Activated CD4-positive, CD25-positive, alpha-beta regulatory T cell treated with anti-CD3 and anti-CD28 coated beads, Interleukin-2, amount 50 U/mL, for 72 hours (primary cell): ENCODE results near the gene MMP21.

ENCODE experiments used
- DNase-seq: peaks from one replicate; pipeline ENCODE4 v3.0.0; 2021

The MMP21 gene

DNA sequence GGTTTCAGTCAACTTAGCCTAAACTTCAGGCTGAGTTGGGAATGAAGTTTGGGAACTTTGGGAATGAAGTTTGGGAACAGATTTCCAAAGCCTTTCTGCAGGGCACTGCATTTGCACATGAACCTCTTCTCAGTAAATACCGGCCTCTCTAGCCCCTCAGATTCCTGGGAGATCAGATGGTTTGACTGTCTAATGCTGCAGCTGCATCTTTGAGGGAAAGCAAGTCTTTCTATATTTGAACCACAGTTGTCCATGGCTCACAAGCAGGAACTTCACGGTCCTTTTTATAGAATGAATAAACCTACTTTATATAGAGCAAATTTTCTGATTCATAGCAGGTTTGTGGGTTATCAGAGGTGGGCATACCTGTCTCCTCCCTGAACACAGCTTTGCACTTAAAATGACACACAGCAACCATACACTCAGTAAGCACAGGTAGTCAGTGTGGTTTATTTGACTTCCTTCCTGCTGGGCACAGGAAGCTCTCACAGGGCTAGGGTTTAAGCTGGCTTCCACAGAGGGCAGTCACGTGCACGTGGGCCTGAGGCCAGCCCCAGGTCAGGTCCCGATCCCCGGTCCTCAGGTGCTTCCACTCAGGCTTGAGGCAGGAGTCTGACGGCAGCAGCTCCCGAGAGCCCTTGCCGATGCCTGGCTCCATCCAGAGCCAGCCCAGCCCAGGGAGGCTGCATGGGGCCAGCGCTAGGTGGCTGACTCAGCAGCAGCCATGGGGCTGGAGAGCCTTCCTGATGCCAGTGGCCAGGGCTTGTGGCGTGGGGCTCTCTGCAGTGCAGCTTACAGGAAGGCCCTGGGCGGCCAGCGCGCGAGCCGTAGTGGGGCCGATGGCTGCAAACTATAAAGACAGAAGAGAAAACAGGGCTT, 12.8 kb upstream of the MMP21 start:
- no peak for DNase-seq

DNA sequence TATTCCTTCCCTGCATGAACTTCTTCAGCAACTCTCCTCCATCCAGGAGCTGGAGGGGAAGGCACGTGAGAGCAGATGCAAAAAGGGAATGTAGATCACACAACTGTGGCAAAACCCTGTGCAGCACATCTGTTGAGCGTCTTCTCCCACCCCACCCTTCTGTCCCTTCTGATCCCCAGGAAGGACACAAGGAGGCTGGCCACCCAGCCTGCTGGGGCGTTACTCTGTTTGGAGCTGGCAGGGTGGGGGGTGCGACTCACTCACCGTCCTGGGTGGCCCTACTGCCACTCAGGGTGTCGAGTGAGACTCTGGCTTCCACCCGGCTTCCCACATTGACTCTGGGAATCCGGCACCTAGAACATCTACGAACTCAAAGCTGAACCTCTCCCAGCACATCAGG, 10.2 kb upstream of the MMP21 start:
- DNase-seq: no peak

DNA sequence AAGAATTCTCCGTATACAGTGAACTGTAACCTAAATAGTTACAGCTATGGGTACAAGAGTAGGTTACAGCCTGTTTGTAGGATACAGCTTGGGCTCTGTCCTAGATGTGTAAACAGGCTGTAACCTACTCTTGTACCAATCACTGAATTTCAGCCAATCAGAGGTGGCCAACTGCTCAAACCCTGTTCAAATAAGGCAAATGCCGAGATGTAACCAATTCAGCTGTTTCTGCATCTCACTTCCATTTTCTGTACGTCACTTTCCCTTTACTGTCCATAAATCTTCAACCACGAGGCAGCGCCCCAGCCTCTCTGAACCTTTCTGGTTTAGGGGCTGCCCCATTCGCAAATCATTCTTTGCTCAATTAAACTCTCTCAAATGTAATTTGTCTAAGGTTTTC, 8.3 kb upstream of the MMP21 start:
- DNase-seq: no peak

DNA sequence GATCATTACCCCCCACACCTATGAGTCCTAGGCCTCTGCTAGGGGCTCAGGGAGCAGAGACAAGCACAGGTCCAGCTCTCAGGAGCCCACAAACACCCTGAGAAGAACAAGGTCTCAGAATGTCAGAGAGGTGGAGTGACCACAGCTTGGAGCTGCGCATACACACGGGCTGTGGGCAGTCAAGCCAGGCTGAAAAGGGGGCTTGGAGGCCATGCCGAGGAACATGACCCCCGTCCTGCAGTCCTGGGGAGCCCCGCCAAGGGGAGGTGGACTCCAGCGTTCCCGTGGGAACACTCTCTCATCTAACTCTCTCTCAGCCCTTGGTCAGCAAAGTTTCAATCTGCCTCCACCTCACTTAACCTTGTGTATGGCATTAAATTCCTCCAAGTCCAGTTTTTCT, 7.8 kb upstream of the MMP21 start:
- DNase-seq: no peak

DNA sequence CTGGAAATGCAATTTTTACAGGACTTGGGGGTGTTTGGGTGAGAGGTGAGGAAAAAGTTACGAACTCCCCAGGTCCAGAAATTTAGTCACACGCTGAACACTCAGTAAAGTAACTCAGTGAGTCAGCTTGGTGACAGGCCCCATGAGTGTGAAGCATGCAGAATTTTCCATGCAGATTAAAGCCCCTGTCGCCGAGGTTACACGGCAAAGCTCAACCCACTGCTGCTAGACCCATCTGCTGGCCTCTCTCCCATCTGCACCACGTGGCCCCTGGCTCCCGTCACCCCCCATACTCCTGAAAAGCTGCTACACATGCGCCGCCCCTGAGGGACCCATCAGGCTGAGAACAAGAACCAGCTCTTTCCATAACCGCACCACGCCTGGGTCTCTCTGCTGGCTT, 7.0 kb upstream of the MMP21 start:
- no peak for DNase-seq

DNA sequence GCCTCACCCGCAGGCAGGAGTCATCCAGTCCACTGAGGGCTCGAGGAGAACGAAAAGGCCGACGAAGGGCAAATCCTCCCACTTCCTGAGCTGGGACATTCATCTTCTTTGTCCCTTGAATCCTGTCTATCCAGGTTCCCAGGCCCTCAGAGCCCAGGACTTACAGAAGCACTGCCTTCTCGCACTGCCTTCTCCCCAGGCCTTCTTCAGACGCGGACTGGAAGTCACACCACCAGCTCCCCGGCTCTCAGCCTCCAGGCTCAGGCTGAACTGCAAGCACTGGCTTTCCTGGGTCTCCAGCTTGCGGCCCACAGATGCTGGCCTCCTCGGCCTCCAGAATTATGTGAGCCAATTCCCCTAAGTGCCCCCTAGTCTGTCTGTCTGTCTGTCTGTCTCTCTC, 6.4 kb upstream of the MMP21 start:
- no peak for DNase-seq

DNA sequence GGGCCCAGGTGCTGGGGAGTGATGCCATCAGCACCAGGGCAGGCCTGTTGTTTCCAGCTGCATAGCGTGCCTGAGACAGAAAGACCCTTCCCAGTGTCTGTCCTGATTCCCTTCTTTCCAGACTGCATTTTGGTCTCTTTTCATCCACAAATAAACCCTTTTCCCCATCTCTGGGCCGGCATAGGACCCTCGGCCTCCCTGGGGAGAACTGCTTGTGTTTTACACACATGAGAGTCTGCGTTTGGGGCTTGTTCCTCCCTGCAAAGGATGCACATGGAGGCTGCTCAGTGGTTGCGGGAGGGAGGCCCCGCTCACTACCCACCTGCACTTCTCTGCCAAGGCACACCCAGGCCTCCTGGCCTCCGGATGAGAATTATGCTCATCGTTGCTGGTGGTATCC, 5.8 kb upstream of the MMP21 start:
- no peak for DNase-seq

DNA sequence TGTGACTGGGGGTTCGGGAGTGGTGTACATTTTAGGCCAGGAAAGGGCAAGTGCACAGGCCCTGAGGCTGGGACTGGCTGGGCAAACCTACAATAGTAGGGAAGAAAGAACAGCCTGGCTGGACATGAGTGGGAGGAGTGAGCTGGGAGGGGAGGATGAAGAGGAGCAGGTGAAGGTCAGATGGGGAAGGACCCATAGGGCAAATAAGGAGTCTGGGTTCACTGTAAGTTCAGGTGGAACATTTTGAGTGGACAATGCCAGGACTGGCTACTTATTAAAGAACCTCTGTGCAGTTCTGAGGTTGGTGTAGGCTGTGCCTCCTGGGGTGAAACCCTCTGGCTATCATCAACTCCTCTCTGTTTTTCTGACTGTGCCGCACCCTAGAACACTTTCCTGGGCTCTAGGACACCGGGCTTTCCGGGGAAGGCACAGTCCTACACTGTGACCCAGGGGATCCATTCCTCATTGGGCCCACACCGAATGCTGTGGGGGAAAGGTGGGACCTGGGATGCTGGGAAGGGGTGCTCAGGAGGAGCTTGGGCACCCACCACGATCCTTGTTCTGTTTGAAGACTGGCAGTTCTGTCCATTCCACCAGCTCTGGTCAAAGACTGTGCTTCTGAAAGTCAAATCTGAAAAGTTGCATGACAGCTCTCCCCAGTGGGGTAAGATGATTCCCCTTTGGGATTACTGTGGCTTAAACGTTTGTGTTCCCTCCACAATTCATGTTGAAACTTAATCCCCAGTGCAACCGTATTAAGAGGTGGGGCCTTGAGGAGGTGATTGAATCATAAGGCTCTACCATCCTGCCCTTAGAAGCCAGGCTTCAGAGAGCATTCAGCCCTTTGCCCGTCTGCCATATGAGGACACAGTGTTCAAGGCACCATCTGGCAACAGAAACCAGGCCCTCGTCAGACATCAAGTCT, 4.0 kb upstream of the MMP21 start:
- DNase-seq: no peak

DNA sequence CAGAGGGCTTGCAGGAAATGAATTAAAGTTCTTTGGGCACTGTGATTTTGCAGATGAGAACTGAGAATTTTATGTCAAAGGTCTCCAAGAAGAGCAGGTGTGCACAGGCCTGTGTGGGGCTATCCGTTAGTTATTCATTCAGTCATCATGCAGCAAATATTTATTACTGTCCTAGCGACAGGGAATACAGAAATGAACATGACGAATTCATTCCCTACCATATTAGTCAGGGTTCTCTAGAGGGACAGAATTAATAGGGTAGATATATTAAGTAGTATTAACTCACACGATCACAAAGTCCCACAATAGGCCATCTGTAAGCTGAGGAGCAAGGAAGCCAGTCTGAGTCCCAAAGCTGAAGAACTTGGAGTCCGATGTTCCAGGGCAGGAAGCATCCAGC, 2.9 kb upstream of the MMP21 start:
- no peak for DNase-seq

DNA sequence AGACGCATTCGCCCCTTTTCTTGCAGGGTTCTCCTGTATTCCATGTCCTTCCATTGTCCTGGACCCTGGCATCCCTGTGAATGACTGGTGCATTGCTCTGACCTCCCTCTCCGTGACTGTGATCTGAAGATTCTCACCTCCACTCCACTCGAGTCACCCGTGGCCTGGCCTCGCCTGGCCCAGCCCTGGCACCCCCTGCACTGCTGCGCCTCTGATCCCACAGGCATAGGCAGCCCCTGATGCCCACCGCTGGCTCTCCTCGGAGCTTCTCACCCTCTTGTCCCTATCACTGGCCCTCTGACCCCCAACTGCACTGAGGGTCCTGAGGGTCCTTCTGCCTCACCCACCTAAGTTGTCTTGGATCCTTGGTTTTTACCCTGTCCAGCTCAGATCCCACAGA, 2.2 kb upstream of the MMP21 start:
- DNase-seq: no peak

DNA sequence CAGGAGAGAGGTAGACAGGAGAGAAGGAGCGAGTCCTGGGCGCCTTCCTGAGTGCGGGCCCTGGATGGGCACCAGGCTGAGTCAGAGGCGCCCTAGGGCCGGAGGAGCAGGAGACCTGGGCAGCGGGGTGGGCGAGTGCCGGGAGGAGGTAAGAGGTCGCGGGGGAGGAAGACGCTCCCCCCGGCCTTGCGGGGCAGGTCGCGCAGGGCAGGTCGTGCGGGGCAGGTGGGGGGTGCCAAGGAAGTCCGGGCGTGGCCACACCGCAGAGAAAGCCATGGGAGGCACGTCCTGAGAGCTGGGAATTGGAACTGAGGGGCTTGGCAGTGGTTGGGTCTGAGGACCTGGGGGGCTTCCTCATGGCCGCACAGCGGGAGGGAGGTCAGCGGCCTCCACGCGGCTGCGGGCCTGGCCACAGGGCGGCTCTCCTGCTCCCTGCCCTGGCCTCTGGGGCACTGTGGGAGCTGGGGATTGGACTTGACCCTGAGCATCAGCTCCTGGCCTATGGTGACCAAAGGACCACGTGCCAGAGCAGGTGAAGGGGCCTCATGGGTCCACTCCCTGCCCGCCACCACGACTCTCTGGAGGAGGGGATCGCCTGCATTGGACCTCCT, 935 bp downstream of the MMP21 start:
- DNase-seq: no peak

DNA sequence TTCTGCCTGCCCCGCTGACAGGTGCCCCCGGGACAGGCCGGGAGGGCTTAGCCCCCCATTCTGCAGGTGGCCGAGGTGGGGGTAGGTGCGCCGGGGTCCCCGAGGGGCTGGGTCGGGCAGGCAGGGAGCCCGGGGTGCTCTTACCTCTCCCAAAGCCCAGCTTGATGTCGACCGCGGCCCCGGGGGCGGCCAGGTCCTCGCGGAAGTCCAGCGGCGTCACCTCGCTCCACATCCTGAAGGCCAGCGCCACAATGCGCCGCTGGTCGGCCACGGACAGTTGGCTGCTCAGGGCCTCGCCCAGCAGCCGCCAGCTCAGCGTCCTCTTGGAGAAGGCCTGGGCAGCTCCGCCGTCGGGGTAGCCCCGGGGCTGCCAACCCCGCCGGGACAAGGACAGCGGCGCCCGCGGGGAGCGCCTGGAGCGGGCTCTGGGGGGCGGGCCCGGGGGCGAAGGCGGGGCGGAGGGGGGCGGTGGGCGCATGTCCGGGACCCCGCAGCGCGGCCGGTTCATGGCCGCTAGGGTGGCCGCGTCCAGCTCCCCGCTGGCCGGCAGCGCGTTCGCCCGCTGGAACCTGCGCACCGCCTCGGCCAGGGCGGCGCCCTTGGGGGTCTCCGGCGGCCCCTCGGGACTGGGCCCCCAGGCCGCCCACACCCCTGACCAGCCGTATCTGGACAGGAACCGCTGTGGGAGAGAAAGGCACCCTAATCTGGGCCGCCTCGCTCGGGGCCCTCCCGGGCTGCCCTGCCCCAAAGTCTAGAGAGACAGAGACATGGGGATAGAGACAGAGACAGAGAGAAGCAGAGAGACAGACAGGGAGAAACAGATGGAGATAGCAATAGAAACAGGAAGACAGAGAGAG, 1.7 kb downstream of the MMP21 start:
- no peak for DNase-seq

DNA sequence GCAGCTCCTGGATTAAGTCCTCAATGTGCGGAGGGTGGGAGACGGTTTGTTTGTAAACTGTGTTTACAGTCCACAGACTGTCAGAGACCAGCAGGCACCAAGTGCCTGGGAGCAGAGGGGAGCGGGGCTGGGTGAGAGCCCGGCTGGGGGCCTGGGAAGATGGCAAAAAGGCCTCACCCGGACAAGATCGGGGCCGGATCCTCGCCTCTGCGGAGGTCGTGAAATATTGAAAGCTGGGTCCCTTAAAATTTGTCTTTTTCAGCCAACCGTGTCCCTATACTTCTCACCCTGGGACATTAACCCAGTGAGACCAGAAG, 2.8 kb downstream of the MMP21 start:
- DNase-seq: no peak

DNA sequence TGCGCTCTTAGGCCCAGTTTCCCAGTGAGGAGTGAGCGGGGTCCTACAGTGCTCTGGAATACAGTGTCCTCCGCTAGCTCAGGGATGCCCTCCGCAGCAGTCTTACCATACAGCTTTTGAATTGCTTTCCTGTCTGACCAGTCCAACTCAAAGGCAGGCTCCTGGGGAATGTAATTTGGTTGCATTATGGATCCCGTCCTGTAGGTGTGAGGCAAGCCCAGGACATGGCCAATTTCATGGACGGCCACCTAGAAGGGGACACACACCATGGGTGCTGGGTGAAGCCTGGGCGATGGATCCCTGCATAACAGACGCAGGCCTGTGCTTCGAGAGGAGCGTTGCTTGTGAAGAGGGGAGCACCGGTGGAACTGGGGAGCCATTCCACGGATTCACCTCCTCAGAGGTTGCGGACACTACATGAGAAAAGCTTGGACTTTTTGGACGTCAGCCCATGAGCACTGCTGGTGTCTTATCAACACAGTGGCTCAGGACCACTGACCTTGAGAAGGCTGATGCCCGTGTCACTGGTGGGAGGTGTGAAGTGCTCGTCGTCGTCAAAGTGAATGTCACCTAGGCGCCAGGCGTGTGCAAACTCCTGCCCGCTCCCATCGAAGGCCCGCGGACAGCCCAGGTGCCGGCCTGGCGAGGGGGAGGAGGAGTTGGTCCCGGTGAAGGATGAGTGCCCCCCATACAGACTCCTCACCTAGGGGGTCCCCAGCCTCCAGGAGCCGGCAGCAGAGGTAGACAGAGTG, 3.3 kb downstream of the MMP21 start:
- DNase-seq: no peak

DNA sequence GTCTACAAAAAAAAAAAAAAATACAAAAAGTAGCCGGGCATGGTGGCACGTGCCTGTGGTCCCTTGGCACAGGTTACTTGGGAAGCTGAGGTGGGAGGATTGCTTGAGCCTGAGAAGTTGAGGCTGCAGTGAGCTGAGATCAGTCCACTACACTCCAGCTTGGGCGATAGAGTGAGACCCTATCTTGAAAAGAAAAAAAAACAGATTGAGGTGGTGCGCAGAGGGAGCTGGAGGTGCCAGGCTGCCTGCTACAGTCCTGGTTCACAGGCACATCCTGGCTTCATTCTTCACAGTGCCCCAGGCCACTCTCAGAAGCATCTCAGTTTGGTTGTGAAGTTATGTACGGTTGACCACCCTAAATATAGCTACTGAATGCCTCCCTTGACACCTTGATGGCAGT, 4.8 kb downstream of the MMP21 start:
- DNase-seq: no peak

DNA sequence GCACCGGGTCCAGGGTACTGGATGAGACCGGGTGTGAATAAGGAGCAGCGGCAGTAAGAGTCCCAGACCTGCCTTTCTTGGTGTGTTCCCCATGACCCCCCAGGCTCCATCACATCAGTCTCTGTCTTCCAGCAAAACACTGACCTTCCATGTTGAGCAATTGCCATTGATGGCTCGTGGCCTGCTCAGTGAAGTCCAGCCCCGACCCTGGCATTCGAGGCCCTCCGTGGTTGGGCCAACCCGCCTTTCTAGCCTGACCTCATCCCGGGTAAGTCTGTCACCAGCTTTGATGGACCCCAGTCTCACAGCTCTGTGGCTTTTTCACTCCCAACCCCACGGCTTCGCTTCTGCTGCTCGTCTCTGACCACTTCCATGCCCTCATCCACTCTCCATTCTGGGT, 6.4 kb downstream of the MMP21 start:
- DNase-seq: no peak

DNA sequence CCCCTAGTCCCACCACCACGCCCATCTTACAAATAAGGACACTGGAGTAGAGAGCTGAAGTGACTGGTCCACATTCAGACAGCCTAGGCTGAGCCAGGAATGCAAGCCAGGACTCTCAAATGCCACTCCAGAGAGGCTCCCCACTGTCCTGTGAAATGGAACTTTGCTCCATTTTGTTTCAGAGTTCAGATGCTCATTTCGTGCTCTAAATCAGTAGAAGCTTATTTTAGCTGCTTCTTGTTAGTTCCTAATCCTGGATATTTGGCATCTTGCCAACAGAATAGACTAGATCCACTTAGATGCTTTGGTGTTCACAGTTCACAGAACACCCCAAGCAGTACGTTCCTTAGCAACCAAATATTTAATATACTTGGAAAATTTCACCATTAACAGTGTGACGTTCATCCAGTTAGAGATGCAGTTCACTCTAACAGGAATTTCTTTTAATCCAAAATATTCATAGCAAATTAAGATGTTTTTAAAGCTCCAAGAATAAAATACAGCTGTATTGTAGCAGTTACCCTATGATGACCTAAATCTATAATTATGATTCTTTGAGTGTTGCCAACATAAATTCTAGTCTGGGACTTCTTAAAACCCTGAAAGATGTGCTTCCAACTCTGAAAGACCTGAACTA, 7.3 kb downstream of the MMP21 start:
- no peak for DNase-seq

DNA sequence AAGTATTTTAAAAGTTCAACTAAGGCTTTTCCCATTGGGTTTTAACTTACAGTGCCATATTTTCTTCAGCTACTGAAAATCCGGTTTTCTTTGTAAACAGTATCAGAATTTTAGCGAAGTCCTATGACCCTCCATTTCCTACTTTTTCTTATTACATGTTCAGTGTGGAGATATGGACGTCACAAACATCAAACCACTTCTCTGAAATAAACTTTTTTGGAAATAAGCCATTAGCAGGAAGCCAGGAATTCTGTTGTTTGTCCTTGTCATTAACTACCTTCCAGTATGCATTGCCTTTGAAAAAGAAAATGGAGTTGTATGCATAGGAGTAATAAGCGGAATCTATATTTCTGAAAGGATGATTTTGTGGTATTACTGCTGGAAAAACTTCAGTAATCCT, 9.1 kb downstream of the MMP21 start:
- no peak for DNase-seq

DNA sequence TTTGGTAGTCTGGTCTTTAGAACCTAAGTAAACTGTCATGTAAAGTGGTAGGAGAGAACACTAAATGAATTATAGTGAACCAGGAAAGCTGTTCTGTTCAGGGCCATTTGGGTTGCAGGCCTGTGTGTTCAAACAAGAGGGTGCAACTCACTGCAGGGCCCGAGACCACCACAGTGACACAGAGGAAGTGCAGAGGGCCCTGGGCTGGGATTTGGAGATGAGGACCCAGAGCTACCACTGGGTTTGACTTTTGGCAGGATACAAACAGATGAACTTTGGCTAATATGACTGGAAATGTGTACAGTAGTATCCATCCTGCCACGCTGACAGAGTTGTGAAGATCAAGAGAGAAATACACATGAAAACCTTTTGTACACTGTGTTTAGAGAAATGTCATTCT, 9.8 kb downstream of the MMP21 start:
- DNase-seq: no peak

DNA sequence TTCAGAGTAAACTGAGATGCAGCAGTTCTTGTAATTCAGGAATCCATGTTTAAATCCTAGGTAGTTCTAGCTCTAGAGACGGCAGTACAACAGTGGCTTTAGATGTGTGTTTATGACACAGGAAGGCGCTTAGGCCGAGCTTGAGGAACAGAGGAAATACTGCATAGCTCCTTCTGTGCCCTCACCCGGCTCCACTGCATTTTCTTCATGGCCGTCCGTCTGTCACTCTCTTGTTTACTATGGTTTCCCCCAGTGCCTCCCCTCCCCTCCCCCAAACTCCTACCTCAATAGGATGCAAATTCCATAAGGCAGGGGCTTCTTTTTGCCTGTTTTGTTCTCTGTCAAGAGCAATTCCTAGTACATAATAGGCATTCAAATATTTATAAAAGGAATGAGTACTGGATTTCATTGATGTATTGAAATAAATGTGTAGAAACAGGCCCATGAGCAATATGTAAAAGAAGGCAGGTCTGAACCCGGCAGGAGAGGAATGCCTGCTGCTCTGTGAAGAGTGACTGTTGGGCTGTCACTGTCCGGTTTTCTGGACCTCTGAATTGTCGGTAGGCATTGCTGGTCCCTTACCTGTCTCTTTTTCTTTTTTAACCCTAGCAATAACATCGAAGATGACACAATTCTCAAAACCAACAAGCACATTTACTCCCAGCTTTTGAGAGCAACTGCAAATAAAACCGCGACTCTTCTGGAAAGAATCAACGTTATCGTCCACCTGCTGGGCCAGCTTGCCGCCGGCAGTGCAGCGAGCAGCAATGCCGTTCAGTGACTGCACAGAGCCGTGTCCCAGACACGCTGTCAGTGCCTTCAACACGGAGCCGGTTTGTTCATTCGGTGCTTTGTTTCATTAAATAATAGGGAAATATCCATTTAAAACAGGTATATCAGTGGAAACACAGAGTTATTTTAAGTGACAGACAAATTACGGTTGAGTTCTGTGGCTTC, 12.7 kb downstream of the MMP21 start:
- no peak for DNase-seq
